GM10266 (cell line): ENCODE data around the gene GPR160.
"Not testable (repeated sequence)": the region's sequence is repeated elsewhere in the genome, so short reads cannot be mapped to it uniquely, and the experiment has no call there.

Experiments used
- DNase-seq: peaks from one replicate; pipeline ENCODE4 v3.0.0; 2012; ENCODE audit errors: extremely low spot score
- CTCF ChIP-seq: IDR thresholded peaks from 2 replicates; pipeline ENCODE4 v1.5.1; 2012; ENCODE audit warnings: mild to moderate bottlenecking, low read depth; ENCODE audit not compliant: control insufficient read depth, insufficient read depth; ENCODE audit errors: missing control alignments

GPR160 gene

DNA sequence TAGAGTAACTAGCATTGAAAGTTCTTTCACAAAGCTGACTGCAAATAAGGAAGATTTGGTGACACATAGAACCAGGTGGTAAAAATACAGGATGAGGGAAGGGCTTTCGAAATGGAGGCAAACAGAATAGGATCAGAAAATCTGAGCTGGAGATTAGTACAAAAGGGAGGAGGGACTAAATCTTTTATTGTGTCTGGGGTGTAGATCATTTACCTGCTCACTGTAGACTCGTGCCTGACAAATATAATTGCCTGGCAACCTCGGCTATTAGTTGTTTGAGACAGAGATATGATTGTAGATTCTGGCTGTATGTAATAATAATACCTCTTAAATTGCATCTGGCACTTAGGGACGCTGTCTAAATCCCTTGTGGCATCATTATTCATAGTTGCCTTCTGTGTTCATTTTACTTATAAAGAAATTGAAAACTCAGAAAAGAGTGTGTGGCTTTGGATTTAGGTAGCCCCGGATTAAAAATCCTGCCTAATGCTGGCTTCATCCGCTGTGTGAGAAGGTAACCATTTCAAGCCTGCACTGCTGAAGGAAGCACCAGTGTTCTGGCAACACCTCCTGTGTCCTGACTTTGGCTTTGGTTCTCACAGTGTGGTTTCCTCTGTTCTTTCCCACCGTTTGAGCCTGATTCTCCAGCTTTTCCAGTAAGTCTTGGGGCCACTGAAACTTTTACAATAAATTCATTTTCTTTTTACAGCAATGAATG is 25.0 kb upstream of the GPR160 start:
- no peak for TF ChIP-seq CTCF
- DNase-seq, result no peak

DNA sequence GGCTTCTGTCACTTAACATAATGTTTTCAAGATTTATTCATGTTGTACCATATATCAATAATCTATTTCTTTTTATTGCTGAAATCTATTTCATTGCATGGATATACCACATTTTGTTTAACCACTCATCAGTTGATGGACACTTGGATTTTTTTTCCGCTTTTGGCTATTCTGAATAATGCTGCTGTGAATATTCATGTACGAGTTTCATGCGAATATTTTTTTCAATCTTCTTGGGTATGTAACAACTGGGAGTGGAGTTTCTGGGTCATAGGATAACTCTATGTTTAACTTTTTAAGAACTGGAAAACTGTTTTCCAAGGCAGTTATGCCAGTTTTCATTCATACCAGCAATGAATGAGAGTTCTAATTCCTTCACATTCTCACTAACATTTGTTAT is 21.7 kb upstream of the GPR160 start:
- TF ChIP-seq CTCF, result no peak
- no peak for DNase-seq

GRCh38 chr3:170019306-170019705 is 18.5 kb upstream of the GPR160 start:
- not testable (repeated sequence) for DNase-seq

DNA sequence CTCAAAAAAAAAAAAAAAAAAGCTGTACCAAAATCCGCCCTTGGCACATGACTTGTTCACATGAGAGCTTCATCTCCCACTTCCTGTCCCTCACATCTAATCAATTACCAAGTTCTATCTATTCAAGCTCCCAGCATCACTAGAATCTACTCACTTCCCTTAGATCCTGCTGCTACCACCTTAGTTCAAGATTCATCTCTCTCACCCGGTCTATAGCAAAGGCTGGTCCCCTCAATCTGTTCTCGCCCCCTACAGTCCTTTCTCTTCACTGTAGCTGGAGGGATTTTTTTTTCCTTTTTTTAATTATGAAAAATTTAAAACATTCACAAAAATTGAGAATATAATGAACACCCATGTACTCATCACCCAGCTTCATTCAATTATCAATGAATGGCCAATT is 16.7 kb upstream of the GPR160 start:
- DNase-seq, result peak; percentile 47

GRCh38 chr3:170022336-170022735 is 15.5 kb upstream of the GPR160 start:
- TF ChIP-seq CTCF, result no peak

More for the DNA sequence above, 16.7 kb upstream of the GPR160 start:
- peak; percentile 27 for TF ChIP-seq CTCF

DNA sequence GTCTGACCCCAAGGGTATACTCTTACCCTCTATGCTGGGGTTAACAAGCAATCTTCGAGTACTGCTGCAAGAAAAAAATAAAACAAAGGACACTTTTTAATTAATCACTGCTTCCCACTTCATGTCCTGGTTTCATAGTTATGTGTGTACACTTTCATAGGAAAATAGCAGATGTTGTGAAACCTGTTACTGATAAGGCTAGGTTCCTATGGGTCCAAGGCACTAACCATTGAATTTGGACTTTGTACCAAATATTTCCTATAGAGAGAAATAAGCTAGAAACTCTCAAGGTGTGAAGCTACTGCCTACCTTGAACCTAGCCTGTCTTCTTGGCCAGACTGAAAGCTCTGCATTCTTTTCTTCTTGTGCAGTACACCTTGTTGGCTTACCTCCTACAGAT is 14.6 kb upstream of the GPR160 start:
- TF ChIP-seq CTCF, result no peak
- no peak for DNase-seq

More at GRCh38 chr3:170022336-170022735, 15.5 kb upstream of the GPR160 start:
- no peak for DNase-seq

DNA sequence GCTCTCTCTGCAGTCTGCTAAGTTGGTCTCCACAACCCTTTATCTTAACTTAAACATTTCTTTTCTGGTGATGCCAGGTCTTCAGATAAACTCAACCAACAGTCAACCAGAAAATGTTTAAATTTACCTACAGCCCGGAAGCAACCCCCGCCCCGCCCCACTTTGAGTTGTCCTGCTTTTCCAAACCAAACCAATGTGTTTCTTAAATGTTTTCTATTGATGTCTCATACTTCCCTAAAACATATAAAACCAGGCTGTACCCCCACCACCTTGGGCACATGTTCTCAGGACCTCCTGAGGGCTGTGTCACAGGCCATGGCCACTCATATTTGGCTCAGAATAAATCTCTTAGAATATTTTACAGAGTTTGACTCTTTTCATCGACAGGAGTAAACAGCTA is 13.2 kb upstream of the GPR160 start:
- DNase-seq, result no peak
- no peak for TF ChIP-seq CTCF
